HepG2 (cell line): ENCODE results near the gene OGA. TPM values are rescaled to one million over a fixed set of nuclear protein-coding genes. Genes with fewer than 3 reads are reported as not detected.

Source experiments
- ATAC-seq: fragments of 200-7000 bp; cut with Tn5 transposase; 3 replicates; pipeline ENCODE4 v1.9.1; 2020; ENCODE audit warnings: mild to moderate bottlenecking, moderate library complexity
- BruUV-seq: library from RNA; stranded (reverse); fragments of 400-500 nt; replicated peaks from 2 replicates; lab custom pipeline; 2021; lab: Mats Ljungman, UMichigan
- CTCF ChIA-PET: fragments of 300-600 bp; formaldehyde crosslinking; extraction: SDS; loops from one replicate; lab custom pipeline; 2021; ENCODE audit warnings: low total read pairs, inconsistent platforms, low intra/inter-chr PET ratio; lab: Yijun Ruan, JAX
- POLR2A ChIA-PET: fragments of 350-600 bp; sonication (Branson Sonifier 250); formaldehyde crosslinking; loops from one replicate; lab custom pipeline; 2020; ENCODE audit warnings: antibody characterized with exemption, inconsistent platforms; lab: Yijun Ruan, JAX
- DNase-seq: peaks from one replicate; pipeline ENCODE4 v3.0.0-alpha.2; 2015; ENCODE audit warnings: low spot score
- FAIRE-seq: peaks from 3 replicates; lab custom pipeline; 2011; peaks lifted over from hg19 to GRCh38; lab: Jason Lieb, UNC
- H2AFZ ChIP-seq: one replicate; pipeline ENCODE4 v1.6.1; 2011; ENCODE audit warnings: low read length, inconsistent platforms
- H3K27ac ChIP-seq: fragments of 300-600 bp; 3 replicates; pipeline ENCODE4 v1.8.0; 2011; ENCODE audit warnings: mixed run types, mild to moderate bottlenecking, mixed read lengths, low read length, inconsistent platforms; ENCODE audit not compliant: insufficient read depth; ENCODE audit errors: extremely low read length
- H3K27me3 ChIP-seq, 2 experiments: fragments of 200-600 bp in 1 of 2; 2 replicates in 1 of 2; 3 replicates in 1 of 2; pipeline versions ENCODE4 v1.6.0 to v1.8.0; 2011; ENCODE audit warnings: low read length in 2 of 2, mild to moderate bottlenecking in 2 of 2, moderate library complexity in 2 of 2, inconsistent platforms in 1 of 2; ENCODE audit not compliant: insufficient read depth in 2 of 2, control insufficient read depth in 1 of 2
- H3K36me3 ChIP-seq, 2 experiments: fragments of 200-600 bp in 1 of 2; replicated peaks in 1 of 2; 2 replicates in 1 of 2; 3 replicates in 1 of 2; pipeline versions ENCODE4 v1.5.1 to v1.8.0; 2011; ENCODE audit warnings: low read length in 2 of 2, inconsistent platforms in 1 of 2; ENCODE audit not compliant: insufficient read depth in 2 of 2, control insufficient read depth in 1 of 2
- H3K4me1 ChIP-seq: 2 replicates; pipeline ENCODE4 v1.5.1; 2012; ENCODE audit warnings: low read length, inconsistent platforms; ENCODE audit not compliant: insufficient read depth
- H3K4me2 ChIP-seq: 2 replicates; pipeline ENCODE4 v1.6.0; 2011; ENCODE audit warnings: low read depth, low read length, inconsistent platforms
- H3K4me3 ChIP-seq, 3 experiments: fragments of 200-600 bp in 1 of 3; sonication (generic), shearing (Covaris generic) in 1 of 3; replicated peaks in 1 of 3; 2 replicates each; pipeline ENCODE4 v1.5.1; 2011 to 2016; ENCODE audit warnings: low read length in 3 of 3, inconsistent platforms in 2 of 3, low read depth in 2 of 3, mild to moderate bottlenecking in 2 of 3, control low read depth in 1 of 3, mixed read lengths in 1 of 3; ENCODE audit not compliant: insufficient read depth in 1 of 3
- H3K79me2 ChIP-seq: one replicate; pipeline ENCODE4 v1.6.1; 2011; ENCODE audit warnings: low read length, inconsistent platforms; ENCODE audit not compliant: insufficient read depth
- H3K9ac ChIP-seq: 2 replicates; pipeline ENCODE4 v1.6.0; 2011; ENCODE audit warnings: mild to moderate bottlenecking, low read depth, low read length, inconsistent platforms; ENCODE audit not compliant: insufficient read depth
- H3K9me3 ChIP-seq: 2 replicates; pipeline ENCODE4 v1.5.1; 2012; ENCODE audit warnings: mild to moderate bottlenecking, low read length
- H4K20me1 ChIP-seq: 2 replicates; pipeline ENCODE4 v1.6.0; 2011; ENCODE audit warnings: inconsistent platforms, mild to moderate bottlenecking, low read length, moderate library complexity; ENCODE audit not compliant: insufficient read depth
- CERS6 ChIP-seq: sonication (generic); formaldehyde crosslinking; IDR thresholded peaks from 2 replicates; pipeline ENCODE4 v1.5.0; 2020; ENCODE audit warnings: missing genetic modification reagents
- GFI1 ChIP-seq: sonication (generic); formaldehyde crosslinking; IDR thresholded peaks from 2 replicates; pipeline ENCODE4 v1.5.0; 2020; ENCODE audit warnings: missing genetic modification reagents, mild to moderate bottlenecking, borderline replicate concordance
- ISL2 ChIP-seq: sonication (generic); formaldehyde crosslinking; IDR thresholded peaks from 2 replicates; pipeline ENCODE4 v1.5.0; 2020; ENCODE audit warnings: missing genetic modification reagents
- KAT7 ChIP-seq: IDR thresholded peaks from 2 replicates; pipeline ENCODE4 v1.6.1; 2018; ENCODE audit warnings: borderline replicate concordance, missing compliant biosample characterization
- KDM4B ChIP-seq: sonication (generic); formaldehyde crosslinking; IDR thresholded peaks from 2 replicates; pipeline ENCODE4 v1.4.0; 2020; ENCODE audit warnings: missing genetic modification reagents
- MED8 ChIP-seq: sonication (generic); formaldehyde crosslinking; IDR thresholded peaks from 2 replicates; pipeline ENCODE4 v1.8.1; 2023; ENCODE audit warnings: mild to moderate bottlenecking, missing genetic modification reagents; ENCODE audit not compliant: insufficient replicate concordance
- NFATC3 ChIP-seq: sonication (generic); formaldehyde crosslinking; IDR thresholded peaks from 2 replicates; pipeline ENCODE4 v1.5.1; 2020; ENCODE audit warnings: mild to moderate bottlenecking, missing genetic modification reagents
- STAG1 ChIP-seq: sonication (generic); formaldehyde crosslinking; IDR thresholded peaks from 2 replicates; pipeline ENCODE4 v1.4.0; 2020; ENCODE audit warnings: missing genetic modification reagents
- YY1 ChIP-seq: IDR thresholded peaks from 2 replicates; pipeline ENCODE4 v1.6.1; 2011; ENCODE audit warnings: low read length, low read depth, moderate library complexity, mild to moderate bottlenecking; ENCODE audit not compliant: insufficient read depth, insufficient replicate concordance
- ZFP36L1 ChIP-seq: sonication (generic); formaldehyde crosslinking; IDR thresholded peaks from 2 replicates; pipeline ENCODE4 v1.8.0; 2022; ENCODE audit warnings: mild to moderate bottlenecking, missing genetic modification reagents, moderate library complexity
- ZNF34 ChIP-seq: sonication (generic); formaldehyde crosslinking; IDR thresholded peaks from 2 replicates; pipeline ENCODE4 v1.4.0; 2020; ENCODE audit warnings: mild to moderate bottlenecking, missing genetic modification reagents, borderline replicate concordance
- ZNF446 ChIP-seq: sonication (generic); formaldehyde crosslinking; IDR thresholded peaks from 2 replicates; pipeline ENCODE4 v1.5.0; 2020; ENCODE audit warnings: mild to moderate bottlenecking, missing genetic modification reagents
- ZNF557 ChIP-seq: sonication (generic); formaldehyde crosslinking; IDR thresholded peaks from 2 replicates; pipeline ENCODE4 v1.4.0; 2020; ENCODE audit warnings: missing genetic modification reagents
- ZNF737 ChIP-seq: sonication (generic); formaldehyde crosslinking; IDR thresholded peaks from 2 replicates; pipeline ENCODE4 v1.5.0; 2020; ENCODE audit warnings: missing genetic modification reagents, mild to moderate bottlenecking, borderline replicate concordance
- ZNF75D ChIP-seq: sonication (generic); formaldehyde crosslinking; IDR thresholded peaks from 2 replicates; pipeline ENCODE4 v1.8.1; 2023; ENCODE audit warnings: missing genetic modification reagents, mild to moderate bottlenecking, borderline replicate concordance
- WGBS: methylation state at CpG from one replicate; pipeline ENCODE4 v1.1.6; 2017; ENCODE audit warnings: low lambda C conversion rate; 5-methylcytosine and 5-hydroxymethylcytosine counted together
- in situ Hi-C: cut with HindIII; loops from 2 replicates; pipeline ENCODE4 v1.10.0; 2017; ENCODE audit warnings: low pct_unique_long_range_greater_than_20kb; ENCODE audit not compliant: extremely low pct_ligation_motif_present
- intact Hi-C: fragments of 100-400 bp; cut with micrococcal nuclease; formaldehyde crosslinking; loops from one replicate; pipeline ENCODE4 v1.10.0; 2022; ENCODE audit not compliant: unreplicated experiment
- polyA plus RNA-seq, 8 experiments: library from polyadenylated mRNA; depleted of rRNA in 3 of 8; stranded (reverse) in 7 of 8; unstranded in 1 of 8; fragments of >200 nt; fragmentation: Illumina TruSeq in 4 of 8; extraction: Trizol in 4 of 8; gene quantifications; 2 replicates each; pipeline versions ENCODE4 v1.2.1 to v1.2.3, GENCODE V29; 2011 to 2016; ENCODE audit warnings: low read depth in 4 of 8, missing spikeins in 1 of 8, mixed read lengths in 1 of 8; ENCODE audit not compliant: insufficient read depth in 1 of 8
- total RNA-seq, 5 experiments: library from RNA; depleted of rRNA; stranded (reverse); fragments of >200 nt; fragmentation: Illumina TruSeq; extraction: Trizol; gene quantifications; 2 replicates each; pipeline ENCODE4 v1.2.3, GENCODE V29; 2016; ENCODE audit warnings: low read depth in 1 of 5
- TF ChIP-seq, protein P1 (sequence below): sonication (generic); formaldehyde crosslinking; IDR thresholded peaks from 2 replicates; pipeline ENCODE4 v1.4.0; 2020; ENCODE audit warnings: missing genetic modification reagents

The OGA gene
- total and polyA plus RNA-seq, 2 of the 13 experiments (the other 11 are each of a cell fraction or from before 2014, with no cell fraction given), result 33.2 to 39.8 TPM

DNA sequence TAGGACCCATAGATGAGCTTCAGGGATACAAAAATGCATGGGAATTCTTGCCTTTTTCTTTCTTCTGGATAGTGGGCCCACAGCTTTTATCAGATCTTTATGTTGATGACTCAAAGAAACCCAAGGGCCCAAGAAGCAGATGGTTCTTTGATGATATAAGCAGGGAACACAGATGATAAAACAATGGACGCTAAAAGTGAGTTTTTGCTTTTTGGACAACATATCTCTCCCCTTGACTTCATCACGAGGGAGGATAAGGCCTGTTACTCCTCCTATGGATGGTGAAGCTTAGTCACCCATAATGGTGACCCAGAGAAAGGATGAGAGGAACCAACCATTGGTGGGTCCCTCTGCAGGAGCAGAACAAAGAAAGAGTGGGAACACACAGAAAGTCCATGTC, 6.5 kb upstream of the OGA start:
- intact Hi-C loops, result no loop called here
- CTCF ChIA-PET, result no interaction called here

DNA sequence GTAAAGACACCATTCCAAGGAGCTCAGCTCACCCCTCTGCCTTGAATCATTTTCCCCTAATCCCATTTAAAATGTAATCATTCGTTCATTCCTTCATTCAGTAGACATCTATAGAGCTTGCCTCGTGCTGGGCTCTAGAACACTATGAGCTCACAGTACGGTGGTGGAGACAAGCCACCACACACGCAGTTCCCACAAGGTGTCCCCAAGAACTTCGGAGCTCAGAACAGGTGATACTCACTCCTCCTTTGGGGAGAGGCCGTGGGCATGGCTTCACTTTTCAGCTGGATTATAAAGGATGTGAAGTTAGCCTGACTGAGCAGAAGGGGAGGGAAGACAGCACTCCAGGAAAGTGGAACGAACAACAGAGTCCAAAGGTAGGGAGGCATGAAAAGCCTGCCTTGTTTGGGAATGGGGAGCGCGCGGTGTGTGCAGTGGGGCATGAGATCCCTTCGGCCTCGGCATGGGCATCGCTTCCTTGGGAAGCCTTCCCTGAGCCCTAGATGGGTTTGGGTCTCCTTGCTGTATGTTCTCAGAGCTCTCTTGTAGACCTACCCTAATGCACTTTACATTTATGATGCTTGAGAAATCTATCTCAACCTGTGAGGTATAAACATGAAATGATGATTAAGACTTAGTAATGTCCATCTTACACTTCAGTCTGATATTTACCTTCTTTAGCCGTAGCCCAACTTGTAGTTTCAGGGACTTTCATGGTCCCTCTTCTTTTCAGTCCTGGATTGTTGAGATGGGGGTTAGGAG, 809 bp upstream of the OGA start:
- Histone ChIP-seq H3K27ac (peak overlapping the region; percentile 91), H3K4me3 (peak overlapping the region; percentile 63 to 76 (median 70)), H4K20me1 (peaks cover 35% of the 10 kb centered on the region), H3K9ac (peak overlapping the region; percentile 75), H3K4me1 (peaks cover 35% of the 10 kb centered on the region), H3K79me2 (peaks cover 52% of the 10 kb centered on the region), H3K36me3 (no peaks in the 10 kb centered on the region; a peak in 1 of 5 replicates), H2AFZ (peak overlapping the region; percentile 83), H3K27me3 (no peaks in the 10 kb centered on the region; a peak in 1 of 5 replicates), H3K9me3 (no peaks in the 10 kb centered on the region), H3K4me2 (peak overlapping the region; percentile 78)
- ChIA-PET POLR2A (interaction anchor here (0.6 to 2.3 kb wide), 12 partner anchors 18 to 756 kb away, joined by 3 to 17 read pairs (median 3); partner anchors contain the start of gene NPM3), CTCF (no interaction called here)
- ATAC-seq, result peak; percentile 75
- in situ Hi-C loops (no loop called here), intact Hi-C loops (loop anchor here (2.0 to 10.0 kb wide), 2 partner anchors 18 to 686 kb away; partner anchors contain the start of genes ACTR1A and SUFU)
- TSS peak; percentile 91 for BruUV-seq
- DNase-seq, result peak; percentile 76
- FAIRE-seq, result no peak
- WGBS, result 2% methylated on average over 14 of the region's 14 CpGs
- TF ChIP-seq KDM4B (no peak), MED8 (CRISPR knock-in tag) (no peak), GFI1 (CRISPR knock-in tag) (no peak), ISL2 (CRISPR knock-in tag) (no peak), CERS6 (CRISPR knock-in tag) (no peak), ZNF34 (CRISPR knock-in tag) (no peak), YY1 (no peak), STAG1 (CRISPR knock-in tag) (no peak)
- TF ChIP-seq, protein P1, sequence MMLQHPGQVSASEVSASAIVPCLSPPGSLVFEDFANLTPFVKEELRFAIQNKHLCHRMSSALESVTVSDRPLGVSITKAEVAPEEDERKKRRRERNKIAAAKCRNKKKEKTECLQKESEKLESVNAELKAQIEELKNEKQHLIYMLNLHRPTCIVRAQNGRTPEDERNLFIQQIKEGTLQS (CRISPR knock-in tag), result no peak

More for the DNA sequence above, 6.5 kb upstream of the OGA start:
- H3K36me3 ChIP-seq, result peaks cover 0 to 4% of the 10 kb centered on the region in 2 experiments; a peak in 1 of 5 replicates
- FAIRE-seq, result no peak
- WGBS, result 97% methylated on average over 2 of the region's 2 CpGs
- in situ Hi-C loops, result no loop called here
- DNase-seq, result no peak
- H3K79me2 ChIP-seq, result peaks cover 5% of the 10 kb centered on the region
- POLR2A ChIA-PET, result no interaction called here
- H3K27me3 ChIP-seq, result no peaks in the 10 kb centered on the region
- TF ChIP-seq ZNF737, result no peak
- TF ChIP-seq ZNF446 (CRISPR knock-in tag), result no peak
- TF ChIP-seq ZNF557, result no peak
- no peak for TF ChIP-seq KAT7 (CRISPR knock-in tag)
- TF ChIP-seq ZNF75D (CRISPR knock-in tag), result no peak
- TF ChIP-seq ZFP36L1 (CRISPR knock-in tag), result no peak
- TF ChIP-seq NFATC3 (CRISPR knock-in tag), result no peak
- no peaks in the 10 kb centered on the region for H4K20me1 ChIP-seq
- H3K4me1 ChIP-seq, result peaks cover 15% of the 10 kb centered on the region
- ATAC-seq, result no peak
- no peak overlapping the region for H3K4me2 ChIP-seq
- H3K9me3 ChIP-seq, result no peaks in the 10 kb centered on the region
- BruUV-seq, result no TSS peak
- no peak overlapping the region for H2AFZ ChIP-seq
- H3K27ac ChIP-seq, result no peak overlapping the region
- no peak overlapping the region for H3K4me3 ChIP-seq
- no peak overlapping the region for H3K9ac ChIP-seq
